Cardiac muscle cell (in vitro differentiated cells and primary cell): ENCODE measurements around the gene SGCG. TPM values are rescaled to one million over a fixed set of nuclear protein-coding genes. Genes with fewer than 3 reads are reported as not detected.

Experiments used
- DNase-seq, 2 donors: peaks; one replicate each; pipeline versions ENCODE4 v3.0.0 to v3.0.0-alpha.2; 2010 to 2017; ENCODE audit warnings: low read depth in 1 of 2, low spot score in 1 of 2
- H3K27ac ChIP-seq: fragments of 200-600 bp; sonication (generic); 2 replicates; pipeline ENCODE4 v1.5.1; 2016
- H3K27me3 ChIP-seq: fragments of 200-600 bp; sonication (generic); 2 replicates; pipeline ENCODE4 v1.6.0; 2016; ENCODE audit warnings: control low read depth
- H3K36me3 ChIP-seq: fragments of 200-600 bp; sonication (generic); 2 replicates; pipeline ENCODE4 v1.5.1; 2016; ENCODE audit warnings: control low read depth
- H3K4me1 ChIP-seq: fragments of 200-600 bp; sonication (generic); 2 replicates; pipeline ENCODE4 v1.8.1; 2017; ENCODE audit warnings: low read depth, mild to moderate bottlenecking, mixed run types
- H3K4me3 ChIP-seq: fragments of 200-600 bp; sonication (generic); 2 replicates; pipeline ENCODE4 v1.5.1; 2016; ENCODE audit warnings: mild to moderate bottlenecking
- H3K9me3 ChIP-seq: fragments of 200-600 bp; sonication (generic); 2 replicates; pipeline ENCODE4 v1.5.1; 2017; ENCODE audit warnings: low read depth, mild to moderate bottlenecking, control low read depth
- polyA plus RNA-seq: library from polyadenylated mRNA; unstranded; fragments of >200 nt; fragmentation: Nextera tagmentation; extraction: Ambion mirVana; gene quantifications from 2 replicates; pipeline ENCODE4 v1.2.1, GENCODE V29; 2016
- total RNA-seq: library from RNA; depleted of rRNA; stranded (reverse); fragments of >200 nt; gene quantifications from 2 replicates; pipeline ENCODE4 v1.2.3, GENCODE V29; 2016
- TF ChIP-seq, protein P1 (sequence below): IDR thresholded peaks from 2 replicates; pipeline ENCODE4 v1.5.1; 2012; ENCODE audit warnings: low read depth, mild to moderate bottlenecking, low read length

SGCG gene
- total and polyA plus RNA-seq, 2 experiments from 2014 or later = 0.09 TPM; not detected in 1

DNA sequence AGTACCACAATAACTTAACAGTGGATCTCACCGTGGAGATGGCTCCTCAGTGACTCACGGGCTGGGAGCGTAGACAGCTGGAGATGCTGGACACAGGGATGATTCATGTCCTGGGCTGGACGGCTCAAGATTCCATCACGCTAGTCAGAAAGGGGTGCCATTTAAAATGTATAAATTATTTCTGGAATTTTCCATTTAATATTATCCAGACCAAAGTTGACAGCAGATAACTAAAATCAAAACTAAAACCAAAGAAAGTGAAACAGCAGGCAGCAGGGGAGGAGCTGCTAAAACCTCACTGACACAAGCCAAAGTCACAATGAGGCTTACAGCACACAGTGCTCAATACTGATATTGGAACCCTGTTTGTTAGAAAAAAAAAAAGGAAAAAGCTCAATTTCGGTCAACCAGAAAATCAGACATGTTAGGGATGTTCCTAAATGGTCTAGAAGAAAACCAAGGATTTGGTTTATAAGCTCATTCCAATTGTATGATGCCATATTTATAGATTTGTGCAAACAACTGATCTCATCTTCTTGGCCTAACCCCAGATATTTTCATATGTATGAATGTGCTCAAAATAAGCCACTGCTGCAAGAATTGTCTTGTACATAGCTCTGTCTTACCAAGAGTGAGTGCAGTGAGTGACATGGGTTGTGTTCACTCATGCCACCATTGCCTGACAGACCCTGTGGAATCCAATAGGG is 140.9 kb downstream of the SGCG start:
- DNase-seq = peak in 1 of 2 donors; percentile 93
- H3K36me3 ChIP-seq = no peaks in the 10 kb centered on the region
- no peaks in the 10 kb centered on the region for H3K4me1 ChIP-seq
- no peak overlapping the region for H3K4me3 ChIP-seq
- H3K27ac ChIP-seq = no peak overlapping the region
- H3K9me3 ChIP-seq = no peaks in the 10 kb centered on the region
- TF ChIP-seq, protein P1, sequence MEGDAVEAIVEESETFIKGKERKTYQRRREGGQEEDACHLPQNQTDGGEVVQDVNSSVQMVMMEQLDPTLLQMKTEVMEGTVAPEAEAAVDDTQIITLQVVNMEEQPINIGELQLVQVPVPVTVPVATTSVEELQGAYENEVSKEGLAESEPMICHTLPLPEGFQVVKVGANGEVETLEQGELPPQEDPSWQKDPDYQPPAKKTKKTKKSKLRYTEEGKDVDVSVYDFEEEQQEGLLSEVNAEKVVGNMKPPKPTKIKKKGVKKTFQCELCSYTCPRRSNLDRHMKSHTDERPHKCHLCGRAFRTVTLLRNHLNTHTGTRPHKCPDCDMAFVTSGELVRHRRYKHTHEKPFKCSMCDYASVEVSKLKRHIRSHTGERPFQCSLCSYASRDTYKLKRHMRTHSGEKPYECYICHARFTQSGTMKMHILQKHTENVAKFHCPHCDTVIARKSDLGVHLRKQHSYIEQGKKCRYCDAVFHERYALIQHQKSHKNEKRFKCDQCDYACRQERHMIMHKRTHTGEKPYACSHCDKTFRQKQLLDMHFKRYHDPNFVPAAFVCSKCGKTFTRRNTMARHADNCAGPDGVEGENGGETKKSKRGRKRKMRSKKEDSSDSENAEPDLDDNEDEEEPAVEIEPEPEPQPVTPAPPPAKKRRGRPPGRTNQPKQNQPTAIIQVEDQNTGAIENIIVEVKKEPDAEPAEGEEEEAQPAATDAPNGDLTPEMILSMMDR = no peak
- no peaks in the 10 kb centered on the region for H3K27me3 ChIP-seq

DNA sequence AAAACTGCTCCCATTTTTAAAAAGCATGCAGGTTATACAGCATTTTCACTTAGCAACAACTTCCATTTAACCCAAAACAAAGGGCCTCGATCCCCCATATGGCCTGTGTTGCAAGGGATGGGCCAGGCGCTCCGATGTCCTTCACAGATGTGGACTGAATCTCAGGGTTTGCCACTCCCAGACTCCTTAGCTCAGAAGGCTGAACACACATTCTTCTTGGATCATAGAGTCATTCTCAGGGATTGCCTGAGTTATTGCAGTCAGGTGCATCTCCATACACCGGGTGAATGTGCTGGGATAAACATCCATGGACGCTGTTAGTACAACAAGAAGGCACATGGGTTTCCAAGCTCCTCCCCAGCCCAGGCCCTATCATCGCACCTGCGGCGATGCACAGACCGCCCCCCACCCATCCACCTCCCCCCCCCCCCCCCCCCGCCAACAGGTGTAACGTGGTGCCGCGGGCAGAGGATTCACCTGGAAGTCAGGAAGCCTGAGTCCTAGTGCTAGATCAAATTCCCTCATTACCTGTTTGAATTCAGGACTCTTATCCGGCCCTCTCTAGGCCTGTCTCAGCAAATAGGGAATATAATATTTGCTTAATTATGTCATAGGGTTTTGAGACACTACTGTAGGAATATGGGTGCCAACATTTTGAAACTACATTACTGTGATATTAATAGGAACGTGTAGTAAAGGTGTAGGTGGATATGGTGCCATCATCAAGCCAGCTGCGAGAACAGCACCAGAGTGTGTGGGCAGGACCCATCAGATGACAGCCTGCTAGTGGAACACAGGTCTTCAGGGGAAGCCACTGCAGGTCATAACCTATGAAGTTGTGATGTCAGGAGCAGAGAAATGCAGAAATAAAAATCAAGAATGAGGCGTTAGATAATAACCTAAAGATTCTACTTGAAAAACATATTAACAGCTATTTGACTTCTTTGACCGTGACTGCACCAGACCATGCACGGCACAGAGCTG is 141.9 kb downstream of the SGCG start:
- Histone ChIP-seq H3K4me3 (no peak overlapping the region), H3K4me1 (no peaks in the 10 kb centered on the region), H3K36me3 (no peaks in the 10 kb centered on the region), H3K9me3 (no peaks in the 10 kb centered on the region), H3K27ac (no peak overlapping the region), H3K27me3 (no peaks in the 10 kb centered on the region)
- TF ChIP-seq, protein P1 = no peak
- DNase-seq = no peak

DNA sequence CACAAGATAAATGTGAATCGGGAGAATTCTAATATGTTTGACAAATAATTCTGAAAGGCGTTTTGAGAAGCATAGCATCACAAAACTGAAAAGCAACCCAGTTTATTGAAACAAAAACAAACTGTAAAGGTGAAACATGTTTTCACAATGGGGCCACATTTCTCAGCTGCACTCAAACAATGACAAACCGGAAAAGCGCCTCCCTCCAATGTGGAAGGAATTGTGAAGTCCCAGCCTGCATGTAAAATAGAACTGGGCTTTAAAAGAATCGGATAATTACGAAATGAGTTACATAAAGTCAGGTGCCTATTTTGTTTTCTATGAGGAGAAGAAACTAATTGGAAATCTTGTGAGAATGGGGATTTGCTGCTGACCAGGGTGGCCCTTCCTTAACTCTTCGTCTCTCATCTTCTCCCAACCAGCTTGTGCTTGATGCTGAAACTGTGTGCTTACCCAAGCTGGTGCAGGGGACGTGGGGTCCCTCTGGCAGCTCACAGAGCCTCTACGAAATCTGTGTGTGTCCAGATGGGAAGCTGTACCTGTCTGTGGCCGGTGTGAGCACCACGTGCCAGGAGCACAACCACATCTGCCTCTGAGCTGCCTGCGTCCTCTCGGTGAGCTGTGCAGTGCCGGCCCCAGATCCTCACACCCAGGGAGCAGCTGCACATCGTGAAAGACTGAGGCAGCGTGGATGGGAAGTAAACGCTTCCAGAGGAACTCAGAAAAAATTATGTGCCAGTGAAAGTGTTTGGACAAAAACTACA is 143.3 kb downstream of the SGCG start:
- TF ChIP-seq, protein P1 = no peak
- Histone ChIP-seq H3K27me3 (no peaks in the 10 kb centered on the region), H3K9me3 (no peaks in the 10 kb centered on the region), H3K4me1 (no peaks in the 10 kb centered on the region), H3K4me3 (no peak overlapping the region), H3K27ac (no peak overlapping the region), H3K36me3 (no peaks in the 10 kb centered on the region)
- no peak for DNase-seq

DNA sequence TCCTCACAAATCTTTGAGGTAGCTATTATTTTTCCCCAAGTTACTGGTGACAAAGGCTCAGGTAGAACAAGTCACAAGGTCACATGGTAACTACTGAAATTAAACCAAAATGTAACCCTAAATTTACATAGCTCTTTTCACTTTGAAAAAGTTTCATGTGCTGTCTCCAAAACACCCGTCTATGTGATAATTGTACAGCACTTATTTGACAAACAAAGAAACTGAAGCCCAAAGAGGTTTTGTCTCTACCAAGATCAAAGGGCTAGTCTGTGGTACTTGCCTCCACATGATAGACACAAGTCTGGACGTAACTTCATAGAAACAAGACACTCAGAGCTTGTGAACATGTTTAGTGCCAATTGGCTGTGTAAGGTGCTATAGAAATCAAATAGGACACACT is 144.4 kb downstream of the SGCG start:
- Histone ChIP-seq H3K4me3 (no peak overlapping the region), H3K36me3 (no peaks in the 10 kb centered on the region), H3K27ac (no peak overlapping the region), H3K4me1 (no peaks in the 10 kb centered on the region), H3K27me3 (no peaks in the 10 kb centered on the region), H3K9me3 (no peaks in the 10 kb centered on the region)
- TF ChIP-seq, protein P1 = no peak
- DNase-seq = no peak

DNA sequence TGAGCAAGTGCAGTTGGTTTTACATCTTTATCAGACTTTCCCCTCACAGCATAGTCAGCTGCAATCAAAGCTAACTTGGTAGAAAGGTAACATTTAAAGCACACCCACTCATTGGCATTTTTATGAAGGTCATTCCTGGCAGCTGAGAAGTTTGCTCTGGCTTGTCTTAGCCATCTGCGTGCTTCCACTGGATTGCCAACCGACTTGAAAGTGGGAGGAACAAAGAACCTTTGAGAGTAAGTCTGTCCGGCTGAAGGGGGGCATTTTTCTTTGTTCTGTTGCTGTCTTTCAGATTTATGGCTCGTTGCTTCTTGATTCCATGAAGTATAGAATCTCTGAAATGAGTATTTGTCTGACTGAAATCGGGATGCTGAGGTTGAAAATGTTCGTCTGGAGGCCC is 149.6 kb downstream of the SGCG start:
- no peak overlapping the region for H3K4me3 ChIP-seq
- TF ChIP-seq, protein P1 = no peak
- H3K36me3 ChIP-seq = no peaks in the 10 kb centered on the region
- no peaks in the 10 kb centered on the region for H3K27me3 ChIP-seq
- no peaks in the 10 kb centered on the region for H3K9me3 ChIP-seq
- no peaks in the 10 kb centered on the region for H3K4me1 ChIP-seq
- no peak overlapping the region for H3K27ac ChIP-seq
- DNase-seq = no peak
